Umbilical cord (tissue), 2 donors: Measurements from ENCODE around the gene DROSHA. TPM values are rescaled to one million over a fixed set of nuclear protein-coding genes. Genes with fewer than 3 reads are reported as not detected.
"Not testable (repeated sequence)": the region's sequence is repeated elsewhere in the genome, so short reads cannot be mapped to it uniquely, and the experiment has no call there.

ENCODE experiments used
- DNase-seq: peaks from one replicate; pipeline ENCODE4 v3.0.0-alpha.2; 2015; ENCODE audit warnings: low spot score
- total RNA-seq: library from RNA; depleted of rRNA; stranded (reverse); fragments of >200 nt; gene quantifications from one replicate; pipeline ENCODE4 v1.2.3, GENCODE V29; 2014; ENCODE audit warnings: low replicate concordance; ENCODE audit not compliant: insufficient read depth

The DROSHA gene
- total RNA-seq, 1 donor from 2014 or later = 73.7 TPM

DNA sequence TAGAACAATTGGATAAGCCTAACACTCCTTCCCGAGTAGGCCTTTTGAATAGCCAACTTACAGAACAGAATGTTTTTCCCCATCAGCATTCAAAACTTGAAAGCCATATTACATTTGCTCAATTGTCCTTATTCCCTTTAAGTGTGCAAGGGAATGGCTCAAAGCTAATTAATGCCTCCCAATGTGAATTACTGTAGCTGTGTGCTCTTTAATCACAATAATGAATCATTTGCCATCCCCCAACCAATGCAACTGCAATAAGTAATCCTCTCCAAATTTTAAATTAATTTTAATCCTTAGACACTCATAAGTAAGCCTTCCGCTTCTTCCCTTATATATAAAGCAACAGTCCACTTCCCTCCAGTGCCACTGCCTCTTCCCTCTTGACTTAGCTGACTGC is 115.9 kb downstream of the DROSHA start:
- DNase-seq = no peak

DNA sequence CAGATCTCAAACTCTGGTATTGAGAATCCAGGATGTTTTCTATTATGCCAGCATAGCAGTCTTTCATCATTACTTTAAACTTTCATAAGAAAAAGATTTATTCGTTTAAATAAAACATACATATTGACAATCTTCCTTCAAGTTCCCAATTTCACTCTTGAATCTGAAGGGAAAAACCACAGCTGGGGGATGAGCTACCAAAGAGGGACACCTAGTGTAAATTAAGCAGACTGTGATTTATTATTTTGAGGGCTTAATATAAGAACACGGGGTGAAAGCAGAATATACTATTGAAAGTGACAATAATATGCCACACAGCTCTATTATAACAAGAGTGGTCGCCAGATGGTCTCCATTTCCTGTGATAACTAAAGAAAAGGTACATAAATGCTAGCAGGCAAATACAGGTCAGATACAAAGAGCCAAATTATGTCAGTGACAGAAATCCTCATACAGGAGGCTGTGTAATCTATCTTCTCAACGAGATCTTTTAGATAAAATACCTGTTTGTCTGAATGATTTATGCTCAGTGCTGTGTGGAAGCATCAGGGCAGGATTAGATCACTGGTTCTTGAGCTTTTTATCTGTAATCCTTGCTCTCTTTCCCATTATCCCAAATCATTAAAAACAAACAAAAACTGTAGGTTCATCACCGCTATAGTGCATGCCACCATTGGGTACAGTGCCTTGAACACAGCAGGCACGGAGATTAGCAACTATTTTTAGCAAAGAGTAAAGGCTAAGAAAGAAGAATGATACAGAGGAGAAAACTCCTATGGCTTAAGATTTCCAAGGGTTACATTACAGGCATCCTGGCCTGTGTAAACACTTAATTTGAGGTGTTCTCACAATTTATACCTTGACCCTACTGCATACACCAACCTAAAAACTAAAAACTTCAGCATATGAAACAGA is 116.6 kb downstream of the DROSHA start:
- DNase-seq = no peak

DNA sequence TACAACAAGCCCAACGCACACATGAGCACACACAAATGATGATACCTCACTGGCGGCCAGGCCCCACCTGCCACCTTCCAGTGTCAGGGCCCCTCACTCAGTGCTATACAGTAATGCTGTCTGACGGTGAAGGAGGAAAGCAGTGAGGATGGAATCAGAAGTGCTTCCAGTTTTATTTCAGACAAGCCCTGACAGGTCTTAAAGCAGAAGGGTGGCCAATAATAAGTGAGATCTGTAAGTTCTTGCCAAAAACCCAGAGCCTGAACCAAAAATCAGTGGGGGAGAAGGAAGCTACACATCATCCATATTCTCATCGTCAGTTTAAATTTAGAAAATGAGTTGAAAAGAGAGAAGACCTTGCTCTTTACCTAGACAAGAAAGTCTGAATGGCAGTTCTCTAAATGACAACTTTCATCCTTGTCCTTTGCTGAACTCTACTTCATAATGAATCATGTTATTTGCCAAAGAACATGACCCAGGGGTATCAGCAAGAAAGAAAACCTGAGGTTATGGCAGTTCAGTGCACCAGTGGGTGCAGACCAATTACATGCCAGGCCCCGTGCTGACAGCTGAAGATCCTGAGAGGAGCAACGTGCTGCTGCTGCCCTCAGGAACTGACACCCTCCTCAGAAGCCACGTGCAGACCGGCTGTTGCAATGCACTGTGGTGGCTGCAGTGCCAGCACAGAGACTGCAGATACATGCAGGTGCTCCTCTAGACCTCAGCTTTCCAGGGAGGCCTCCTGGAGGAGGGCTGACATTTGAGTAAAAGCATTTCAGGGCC is 118.7 kb downstream of the DROSHA start:
- DNase-seq = no peak

DNA sequence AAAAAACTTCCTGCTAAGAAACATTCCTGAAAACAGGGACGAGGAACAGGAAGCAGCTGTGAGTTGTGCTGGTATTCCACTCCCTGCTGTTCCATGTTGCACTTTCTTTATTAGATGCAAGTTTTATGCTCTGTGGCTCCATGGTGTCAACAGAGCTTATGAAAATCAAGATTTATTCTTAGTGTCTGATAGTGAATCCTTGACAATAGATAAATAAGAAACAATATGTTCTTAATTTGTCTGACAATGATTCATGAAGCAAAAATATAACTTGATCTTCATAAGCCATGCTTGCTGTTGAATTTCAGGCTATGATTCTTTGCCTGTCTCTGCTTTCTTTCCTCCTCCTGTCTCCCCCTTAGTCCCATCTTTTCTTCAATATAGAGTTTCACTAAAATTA is 119.6 kb downstream of the DROSHA start:
- DNase-seq = peak; percentile 16

DNA sequence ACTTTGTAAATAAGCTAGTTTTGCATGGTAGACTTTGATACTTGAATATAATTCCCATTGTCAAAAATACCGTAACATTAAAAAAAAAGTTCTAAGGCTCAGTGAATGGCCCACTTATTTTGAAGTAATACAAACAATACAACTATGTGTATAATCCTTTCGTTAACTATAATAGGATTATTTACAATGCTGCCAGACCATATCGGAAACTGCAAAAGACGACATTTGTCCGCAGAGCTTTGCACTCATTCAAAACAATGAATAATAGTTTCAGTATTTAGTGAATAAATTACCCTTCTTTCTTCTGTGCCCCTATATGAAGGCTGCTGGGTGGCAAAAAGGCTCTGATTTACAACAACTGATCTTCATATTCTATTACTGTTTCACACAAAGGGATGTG is 121.8 kb downstream of the DROSHA start:
- no peak for DNase-seq

DNA sequence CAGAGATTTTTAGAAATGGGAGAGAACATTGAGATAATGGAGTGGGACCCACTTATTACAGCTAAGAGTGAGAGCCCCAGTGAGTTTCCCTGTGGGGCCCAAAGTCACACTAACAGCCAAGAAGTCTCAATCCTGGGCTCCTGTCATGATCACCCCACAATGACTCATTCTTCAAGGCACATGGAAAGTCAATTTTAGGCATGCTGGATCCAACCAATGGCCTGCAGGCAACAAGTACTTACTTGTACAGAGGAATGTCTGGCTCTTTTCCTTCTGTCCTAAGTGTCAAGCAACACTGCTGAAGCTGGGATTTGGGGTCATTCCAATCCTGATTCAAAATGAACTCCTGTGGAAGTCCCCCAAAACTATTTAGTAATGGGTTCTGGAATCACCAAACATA is 123.1 kb downstream of the DROSHA start:
- peak; percentile 19 for DNase-seq

DNA sequence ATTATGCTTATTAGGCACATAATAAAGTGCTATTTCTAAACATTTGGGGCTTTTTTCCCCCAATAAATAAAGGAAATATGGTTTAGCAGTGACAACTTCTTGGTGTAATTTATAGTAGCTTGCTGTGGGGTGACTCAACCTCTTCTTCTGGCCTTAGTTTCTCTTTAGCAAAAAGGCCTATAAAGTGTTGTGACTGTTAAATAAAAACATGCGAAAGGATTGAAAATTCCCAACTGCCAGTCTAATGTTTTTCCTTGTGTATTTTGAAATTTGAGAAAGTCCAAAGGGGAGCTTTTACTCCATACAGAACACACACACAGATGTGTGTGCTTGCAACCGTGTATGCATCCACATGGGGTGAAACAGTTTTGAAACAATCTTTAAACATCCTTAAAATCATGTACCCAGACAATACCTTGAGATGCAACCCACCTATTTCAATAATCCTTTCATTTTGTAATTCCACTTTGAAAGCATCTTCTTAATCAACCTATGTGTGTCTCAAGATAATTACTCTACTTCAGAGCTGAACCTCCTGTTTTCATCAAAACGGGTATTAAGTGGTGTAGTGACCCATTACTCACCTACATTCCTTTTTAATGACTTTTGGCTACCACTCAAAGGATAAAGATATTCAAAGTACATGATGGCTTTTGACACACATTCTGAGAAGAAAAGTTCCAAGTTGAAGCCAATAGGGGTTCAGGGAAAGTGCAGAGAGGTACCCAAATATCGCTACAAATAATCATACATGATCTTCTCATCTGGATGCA is 123.8 kb downstream of the DROSHA start:
- no peak for DNase-seq

DNA sequence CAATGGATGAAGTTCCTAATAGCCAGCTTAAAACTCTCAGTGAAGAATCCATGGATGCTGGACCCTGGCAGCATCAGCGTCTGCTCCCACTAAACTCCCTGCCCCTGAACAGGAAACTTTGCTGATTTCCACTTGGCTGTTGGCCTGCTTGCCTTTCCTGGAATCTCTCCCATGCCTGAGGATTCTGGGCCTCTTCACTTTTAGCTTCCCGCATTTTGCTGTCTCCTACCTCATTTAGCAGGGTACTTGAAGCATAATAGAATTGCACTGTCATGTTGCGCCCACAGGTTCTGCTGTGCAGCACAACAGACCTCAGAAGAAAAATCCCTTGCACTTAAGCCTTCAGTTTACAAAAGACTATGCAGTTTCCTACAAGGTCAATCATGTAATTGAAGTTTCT is 127.6 kb downstream of the DROSHA start:
- peak; percentile 9 for DNase-seq

DNA sequence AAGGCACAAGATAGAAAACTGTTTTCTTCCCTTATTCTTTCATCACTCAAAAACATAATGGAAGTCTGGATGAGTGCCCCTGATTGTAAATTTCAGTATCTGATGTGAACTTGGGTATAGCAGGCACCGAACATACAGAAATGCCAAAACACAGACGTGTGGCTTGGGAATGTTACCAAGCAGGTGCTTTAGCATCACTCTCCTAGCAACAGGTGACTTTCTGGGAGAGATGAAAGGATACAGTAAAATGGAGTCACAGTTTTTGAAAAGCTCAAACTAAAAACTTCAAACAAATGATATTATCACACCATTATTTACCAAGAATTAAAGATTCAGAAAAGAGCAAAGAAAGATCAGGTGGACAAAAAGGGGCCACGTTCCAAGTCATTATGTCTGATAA is 130.2 kb downstream of the DROSHA start:
- DNase-seq = no peak

DNA sequence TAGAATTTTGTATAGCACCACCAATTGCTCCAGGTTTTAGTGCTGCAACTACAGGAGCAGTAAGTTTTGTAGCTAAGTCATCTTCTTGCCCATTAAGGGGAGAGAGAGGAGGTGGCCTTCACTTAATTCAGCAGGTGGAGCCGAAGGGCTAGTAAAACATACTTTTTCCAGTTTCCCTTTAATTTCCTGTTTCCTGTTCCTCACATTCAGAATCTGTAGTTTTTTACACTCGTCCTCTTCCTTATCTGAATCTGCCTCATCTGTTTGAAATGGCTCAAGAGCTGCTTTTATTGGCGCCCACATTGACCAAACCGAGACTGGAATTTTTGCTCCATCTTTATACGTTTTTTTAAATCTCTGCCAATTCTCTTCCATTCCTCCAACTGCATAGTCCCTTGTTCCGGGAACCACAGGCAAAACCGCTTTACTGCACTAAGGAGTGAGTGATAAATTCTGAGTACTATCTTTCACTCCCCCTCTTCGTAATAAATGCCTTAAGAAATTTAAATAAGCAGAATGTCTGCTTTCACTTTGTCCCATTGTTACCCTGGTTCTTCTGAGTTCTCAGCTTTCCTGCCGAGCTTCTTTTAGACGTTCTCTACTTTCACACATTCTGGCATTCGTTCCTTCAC is 133.9 kb downstream of the DROSHA start:
- no peak for DNase-seq

DNA sequence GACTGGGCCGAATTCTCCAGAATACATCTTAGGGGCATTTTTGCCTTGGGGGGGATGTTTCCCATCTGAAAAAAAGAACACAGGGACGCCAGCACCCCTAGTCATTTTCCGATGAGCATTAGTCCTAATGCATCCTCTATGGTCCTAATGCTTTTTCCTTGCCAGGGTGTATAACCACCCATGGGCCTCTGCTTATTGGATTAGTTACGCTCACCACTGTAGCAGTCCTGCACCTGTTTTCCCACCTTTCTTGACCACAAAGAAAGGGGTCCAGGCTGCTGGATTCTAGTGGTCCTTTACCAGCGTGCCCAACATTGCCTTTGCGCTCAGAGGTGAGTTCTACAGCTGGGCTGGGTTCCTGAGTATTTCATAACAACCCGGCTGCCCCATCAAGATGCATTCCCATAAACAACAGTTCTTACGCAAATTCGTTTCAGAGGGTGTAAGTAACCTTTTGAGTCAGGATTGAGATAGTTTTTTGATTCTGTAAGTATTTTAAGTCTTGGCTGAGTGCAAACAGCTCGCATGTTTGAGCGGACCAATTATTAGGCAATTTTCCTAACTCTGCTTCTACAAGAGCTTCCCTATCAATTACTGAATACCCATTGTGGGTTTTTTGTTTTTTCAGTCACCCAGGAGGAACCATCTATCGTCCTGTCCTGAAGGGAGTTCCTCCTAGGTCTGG is 135.1 kb downstream of the DROSHA start:
- no peak for DNase-seq

DNA sequence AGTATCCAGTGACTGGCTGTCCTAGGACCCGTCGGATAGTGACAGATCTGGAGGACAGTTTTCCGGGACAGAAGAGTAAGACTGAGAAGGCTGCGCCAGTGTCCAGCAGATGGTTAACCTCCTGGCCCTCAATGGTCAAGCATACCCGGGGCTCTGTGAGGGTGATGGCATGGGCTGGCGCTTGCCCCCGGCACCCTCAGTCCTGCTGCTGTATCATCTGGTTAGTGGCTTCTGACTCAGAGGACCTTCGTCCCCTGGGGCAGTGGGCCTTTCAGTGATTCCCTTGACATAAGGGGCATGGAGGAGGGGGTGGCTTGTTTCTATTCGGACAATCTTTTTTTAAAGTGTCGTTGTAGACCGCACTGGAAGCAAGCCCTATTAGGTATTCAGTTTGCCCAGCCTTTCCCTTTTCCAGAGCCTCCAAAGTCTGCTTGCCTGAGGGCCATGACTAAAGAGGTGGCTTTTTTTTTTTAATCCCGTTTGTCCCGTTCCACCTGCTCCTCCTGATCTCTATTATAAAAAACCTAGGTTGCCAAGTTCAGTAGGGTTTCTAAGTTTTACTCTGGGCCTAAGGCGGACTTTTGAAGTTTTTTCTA is 136.3 kb downstream of the DROSHA start:
- DNase-seq = not testable (repeated sequence)

DNA sequence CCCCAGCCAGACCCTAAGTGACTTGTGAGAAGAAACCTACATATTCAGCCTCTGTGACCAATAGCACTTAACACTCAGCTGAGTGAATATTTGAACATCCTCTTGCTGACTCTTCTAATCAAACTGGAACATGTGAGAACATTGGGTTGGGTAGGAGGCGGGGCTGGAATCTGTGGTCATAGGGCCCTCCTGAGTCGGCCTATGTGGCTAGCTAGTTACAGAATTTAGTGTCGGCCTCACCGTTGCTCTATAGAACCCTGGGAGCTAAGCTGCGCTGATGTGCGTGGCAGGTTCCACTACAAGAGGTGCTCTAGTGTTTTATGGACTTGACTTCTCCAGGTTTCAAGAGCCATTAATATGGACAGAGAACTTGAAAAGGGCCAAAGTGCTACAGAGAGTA is 138.8 kb downstream of the DROSHA start:
- no peak for DNase-seq

DNA sequence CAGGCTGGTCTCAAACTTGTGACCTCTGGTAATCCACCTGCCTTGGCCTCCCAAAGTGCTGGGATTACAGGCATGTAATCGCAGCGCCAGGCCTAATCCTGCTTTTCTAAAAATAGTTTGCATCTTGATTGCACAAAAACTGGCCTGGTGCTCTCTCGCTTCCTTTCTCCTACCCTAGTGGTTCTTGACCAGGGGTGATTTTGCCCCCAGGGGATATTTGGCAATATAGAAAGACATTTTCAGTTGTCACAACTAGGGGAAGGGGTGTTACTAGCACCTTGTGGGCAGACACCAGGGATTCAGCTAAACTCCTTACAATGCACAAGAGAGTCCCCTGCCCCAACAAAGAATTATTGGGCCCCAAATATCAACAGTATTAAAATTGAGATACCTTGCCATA is 139.8 kb downstream of the DROSHA start:
- DNase-seq = no peak

DNA sequence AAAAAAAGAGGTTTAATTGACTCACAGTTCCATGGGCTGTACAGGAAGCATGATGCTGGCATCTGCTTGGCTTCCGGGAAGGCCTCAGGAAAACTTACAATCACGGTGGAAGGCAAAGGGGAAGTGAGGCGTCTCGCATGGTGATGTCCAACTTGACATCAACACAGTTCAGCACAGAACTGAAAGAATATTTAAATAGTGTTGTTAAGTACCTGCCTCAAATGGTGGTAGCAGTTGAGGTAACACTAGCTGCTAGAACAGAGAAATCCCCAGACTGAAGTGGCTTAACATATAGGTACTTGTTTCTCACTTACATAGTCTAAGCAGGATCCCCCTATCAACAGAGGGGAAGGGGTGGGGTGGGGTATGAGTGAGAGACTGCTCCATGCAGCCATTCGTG is 141.6 kb downstream of the DROSHA start:
- DNase-seq = no peak

DNA sequence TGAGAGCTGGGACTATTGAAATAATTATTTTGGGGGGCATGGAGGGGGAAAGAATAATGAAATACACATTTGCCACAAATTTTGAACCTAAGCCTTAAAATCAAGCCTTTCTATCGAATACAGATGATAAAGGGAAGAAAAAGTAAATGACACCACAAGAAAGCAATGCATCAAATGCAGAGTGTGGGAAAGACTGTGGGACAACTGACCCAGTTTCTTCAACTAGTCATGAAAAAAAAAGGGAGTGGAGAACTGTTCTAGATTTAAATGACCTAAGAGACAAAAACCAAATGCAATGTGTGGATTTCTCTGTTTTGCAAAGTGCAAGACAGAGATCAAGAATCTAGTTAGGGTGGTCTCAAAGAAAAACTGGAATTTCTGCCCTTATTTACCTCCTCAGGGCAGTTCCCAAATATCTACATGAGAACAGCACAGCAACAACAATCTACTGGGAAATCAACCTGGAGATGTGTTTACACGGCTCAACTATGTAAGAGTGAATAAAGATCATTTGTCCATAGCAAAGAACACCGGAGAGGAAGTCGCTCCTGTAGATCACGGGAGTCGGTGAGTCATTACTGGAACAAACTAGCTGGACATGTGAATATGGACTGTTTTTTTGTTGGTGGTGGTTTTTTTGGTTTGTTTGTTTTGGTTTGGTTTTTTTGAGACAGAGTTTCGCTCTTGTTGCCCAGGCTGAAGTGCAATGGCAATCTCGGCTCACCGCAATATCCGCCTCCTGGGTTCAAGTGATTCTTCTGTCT is 145.9 kb downstream of the DROSHA start:
- DNase-seq = no peak

DNA sequence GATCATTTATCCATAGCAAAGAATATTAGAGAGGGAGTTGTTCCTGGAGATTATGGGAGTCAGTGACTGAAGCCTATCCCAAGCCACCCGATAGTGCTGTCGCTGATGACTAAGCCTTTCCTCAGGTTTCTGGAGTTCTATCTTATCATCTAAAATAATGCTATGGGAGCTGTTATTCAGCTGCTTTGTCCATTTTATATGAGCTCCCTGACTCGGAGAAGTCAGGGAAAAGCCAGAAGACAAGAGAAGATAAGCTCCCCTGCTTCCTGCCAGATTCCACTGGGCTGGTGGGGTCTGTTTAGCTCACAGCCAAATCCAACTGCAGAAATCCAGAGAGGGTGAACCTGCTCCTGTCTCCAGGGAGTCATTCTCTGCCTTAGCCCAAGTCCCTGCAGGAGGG is 148.2 kb downstream of the DROSHA start:
- peak; percentile 41 for DNase-seq

DNA sequence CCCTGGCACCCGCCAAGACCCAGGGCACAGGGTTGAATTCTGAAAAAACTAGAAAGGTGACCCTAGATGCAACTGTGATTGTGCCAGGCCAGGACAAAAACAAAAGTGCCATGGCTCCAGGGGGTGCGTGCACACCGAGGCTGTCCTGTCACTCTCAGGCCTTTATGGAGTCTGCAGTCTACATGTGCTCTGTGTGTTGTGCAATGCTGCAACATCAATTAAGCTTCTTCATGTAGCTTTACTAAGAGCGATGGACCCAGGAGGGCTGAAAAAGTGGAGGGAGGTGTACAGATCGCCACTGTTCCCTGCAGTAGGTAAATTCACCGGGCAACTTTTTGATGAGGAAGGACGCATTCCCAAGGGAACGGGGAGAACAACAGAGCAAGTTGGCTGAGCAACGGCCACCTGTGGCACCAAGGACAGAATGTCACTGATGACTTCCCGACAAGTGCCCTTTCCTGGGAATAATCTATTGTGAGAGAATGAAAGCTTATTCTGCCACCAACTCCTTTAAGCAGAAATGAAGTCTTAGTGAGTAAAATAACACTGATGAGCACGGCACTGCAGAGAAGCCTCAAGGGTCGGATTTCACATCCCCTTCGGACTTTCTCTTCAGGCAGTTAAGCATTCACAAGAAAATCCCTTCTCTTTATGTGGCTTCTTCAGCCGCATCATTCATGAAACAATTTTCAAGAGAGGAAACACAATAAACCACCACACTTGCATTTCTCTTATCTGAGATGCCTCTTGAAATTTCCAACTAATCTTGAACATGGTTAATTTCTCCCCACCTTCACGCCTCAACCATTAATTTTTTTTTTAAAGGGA is 149.6 kb downstream of the DROSHA start:
- DNase-seq = no peak

DNA sequence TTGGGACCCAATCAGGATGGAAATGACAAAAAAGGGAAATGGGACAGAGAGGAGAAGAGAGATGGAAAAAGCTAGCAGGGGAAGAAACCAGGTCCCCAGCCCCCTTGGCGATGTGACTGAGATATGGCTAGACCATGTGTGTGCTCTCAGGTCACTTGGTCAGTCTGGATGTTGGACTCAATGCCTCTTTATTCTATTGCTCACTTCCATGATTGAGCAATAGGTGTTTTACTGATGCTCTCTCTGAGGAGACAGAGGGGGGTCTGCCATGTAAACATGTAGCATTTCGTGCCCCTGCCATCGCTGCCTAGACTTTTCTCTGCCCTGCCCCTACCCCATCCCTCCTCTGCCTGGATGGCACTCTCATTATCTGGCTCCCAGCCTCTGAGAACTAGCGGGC is 150.6 kb downstream of the DROSHA start:
- DNase-seq = no peak
